HepG2 (cell line): ENCODE results near the gene MS4A7. TPM values are rescaled to one million over a fixed set of nuclear protein-coding genes. Genes with fewer than 3 reads are reported as not detected.

Experiments used
- ATAC-seq: fragments of 200-7000 bp; cut with Tn5 transposase; 3 replicates; pipeline ENCODE4 v1.9.1; 2020; ENCODE audit warnings: mild to moderate bottlenecking, moderate library complexity
- BruUV-seq: library from RNA; stranded (reverse); fragments of 400-500 nt; replicated peaks from 2 replicates; lab custom pipeline; 2021; lab: Mats Ljungman, UMichigan
- CTCF ChIA-PET: fragments of 300-600 bp; formaldehyde crosslinking; extraction: SDS; loops from one replicate; lab custom pipeline; 2021; ENCODE audit warnings: low total read pairs, inconsistent platforms, low intra/inter-chr PET ratio; lab: Yijun Ruan, JAX
- POLR2A ChIA-PET: fragments of 350-600 bp; sonication (Branson Sonifier 250); formaldehyde crosslinking; loops from one replicate; lab custom pipeline; 2020; ENCODE audit warnings: antibody characterized with exemption, inconsistent platforms; lab: Yijun Ruan, JAX
- DNase-seq: peaks from one replicate; pipeline ENCODE4 v3.0.0-alpha.2; 2015; ENCODE audit warnings: low spot score
- FAIRE-seq: peaks from 3 replicates; lab custom pipeline; 2011; peaks lifted over from hg19 to GRCh38; lab: Jason Lieb, UNC
- H2AFZ ChIP-seq: one replicate; pipeline ENCODE4 v1.6.1; 2011; ENCODE audit warnings: low read length, inconsistent platforms
- H3K27ac ChIP-seq: fragments of 300-600 bp; 3 replicates; pipeline ENCODE4 v1.8.0; 2011; ENCODE audit warnings: mixed run types, mild to moderate bottlenecking, mixed read lengths, low read length, inconsistent platforms; ENCODE audit not compliant: insufficient read depth; ENCODE audit errors: extremely low read length
- H3K27me3 ChIP-seq, 2 experiments: fragments of 200-600 bp in 1 of 2; 2 replicates in 1 of 2; 3 replicates in 1 of 2; pipeline versions ENCODE4 v1.6.0 to v1.8.0; 2011; ENCODE audit warnings: low read length in 2 of 2, mild to moderate bottlenecking in 2 of 2, moderate library complexity in 2 of 2, inconsistent platforms in 1 of 2; ENCODE audit not compliant: insufficient read depth in 2 of 2, control insufficient read depth in 1 of 2
- H3K36me3 ChIP-seq, 2 experiments: fragments of 200-600 bp in 1 of 2; replicated peaks in 1 of 2; 2 replicates in 1 of 2; 3 replicates in 1 of 2; pipeline versions ENCODE4 v1.5.1 to v1.8.0; 2011; ENCODE audit warnings: low read length in 2 of 2, inconsistent platforms in 1 of 2; ENCODE audit not compliant: insufficient read depth in 2 of 2, control insufficient read depth in 1 of 2
- H3K4me1 ChIP-seq: 2 replicates; pipeline ENCODE4 v1.5.1; 2012; ENCODE audit warnings: low read length, inconsistent platforms; ENCODE audit not compliant: insufficient read depth
- H3K4me2 ChIP-seq: 2 replicates; pipeline ENCODE4 v1.6.0; 2011; ENCODE audit warnings: low read depth, low read length, inconsistent platforms
- H3K4me3 ChIP-seq, 3 experiments: fragments of 200-600 bp in 1 of 3; sonication (generic), shearing (Covaris generic) in 1 of 3; replicated peaks in 1 of 3; 2 replicates each; pipeline ENCODE4 v1.5.1; 2011 to 2016; ENCODE audit warnings: low read length in 3 of 3, inconsistent platforms in 2 of 3, low read depth in 2 of 3, mild to moderate bottlenecking in 2 of 3, control low read depth in 1 of 3, mixed read lengths in 1 of 3; ENCODE audit not compliant: insufficient read depth in 1 of 3
- H3K79me2 ChIP-seq: one replicate; pipeline ENCODE4 v1.6.1; 2011; ENCODE audit warnings: low read length, inconsistent platforms; ENCODE audit not compliant: insufficient read depth
- H3K9ac ChIP-seq: 2 replicates; pipeline ENCODE4 v1.6.0; 2011; ENCODE audit warnings: mild to moderate bottlenecking, low read depth, low read length, inconsistent platforms; ENCODE audit not compliant: insufficient read depth
- H3K9me3 ChIP-seq: 2 replicates; pipeline ENCODE4 v1.5.1; 2012; ENCODE audit warnings: mild to moderate bottlenecking, low read length
- H4K20me1 ChIP-seq: 2 replicates; pipeline ENCODE4 v1.6.0; 2011; ENCODE audit warnings: inconsistent platforms, mild to moderate bottlenecking, low read length, moderate library complexity; ENCODE audit not compliant: insufficient read depth
- ASH2L ChIP-seq: fragments of 300-600, 200-600 bp; sonication (generic); IDR thresholded peaks from 2 replicates; pipeline ENCODE4 v1.7.0; 2017; ENCODE audit warnings: low read depth, mild to moderate bottlenecking, moderate library complexity, mixed read lengths, low read length; ENCODE audit not compliant: insufficient read length
- ATAD3A ChIP-seq: sonication (generic); formaldehyde crosslinking; IDR thresholded peaks from 2 replicates; pipeline ENCODE4 v1.4.0; 2020; ENCODE audit warnings: missing genetic modification reagents
- GZF1 ChIP-seq: sonication (generic); formaldehyde crosslinking; IDR thresholded peaks from 2 replicates; pipeline ENCODE4 v1.5.1; 2020; ENCODE audit warnings: mild to moderate bottlenecking, missing genetic modification reagents
- JARID2 ChIP-seq: sonication (generic); formaldehyde crosslinking; IDR thresholded peaks from 2 replicates; pipeline ENCODE4 v1.8.1; 2023; ENCODE audit warnings: missing genetic modification reagents, inconsistent platforms; ENCODE audit not compliant: insufficient replicate concordance
- MZF1 ChIP-seq: sonication (generic); formaldehyde crosslinking; IDR thresholded peaks from 2 replicates; pipeline ENCODE4 v1.8.1; 2023; ENCODE audit warnings: mild to moderate bottlenecking, missing genetic modification reagents, borderline replicate concordance
- NFE2 ChIP-seq: sonication (generic); formaldehyde crosslinking; IDR thresholded peaks from 2 replicates; pipeline ENCODE4 v1.4.0; 2020; ENCODE audit warnings: missing genetic modification reagents
- TOE1 ChIP-seq: sonication (generic); formaldehyde crosslinking; IDR thresholded peaks from 2 replicates; pipeline ENCODE4 v1.4.0; 2020; ENCODE audit warnings: mild to moderate bottlenecking, missing genetic modification reagents
- ZNF260 ChIP-seq: sonication (generic); formaldehyde crosslinking; IDR thresholded peaks from 2 replicates; pipeline ENCODE4 v1.4.0; 2020; ENCODE audit warnings: missing genetic modification reagents, low read depth, mild to moderate bottlenecking, borderline replicate concordance
- ZNF577 ChIP-seq: sonication (generic); formaldehyde crosslinking; IDR thresholded peaks from 2 replicates; pipeline ENCODE4 v1.4.0; 2020; ENCODE audit warnings: mild to moderate bottlenecking, low read depth, missing genetic modification reagents, borderline replicate concordance
- ZNF775 ChIP-seq: sonication (generic); formaldehyde crosslinking; IDR thresholded peaks from 2 replicates; pipeline ENCODE4 v1.4.0; 2020; ENCODE audit warnings: missing genetic modification reagents, mild to moderate bottlenecking, moderate library complexity, borderline replicate concordance
- WGBS: methylation state at CpG from one replicate; pipeline ENCODE4 v1.1.6; 2017; ENCODE audit warnings: low lambda C conversion rate; 5-methylcytosine and 5-hydroxymethylcytosine counted together
- in situ Hi-C: cut with HindIII; loops from 2 replicates; pipeline ENCODE4 v1.10.0; 2017; ENCODE audit warnings: low pct_unique_long_range_greater_than_20kb; ENCODE audit not compliant: extremely low pct_ligation_motif_present
- intact Hi-C: fragments of 100-400 bp; cut with micrococcal nuclease; formaldehyde crosslinking; loops from one replicate; pipeline ENCODE4 v1.10.0; 2022; ENCODE audit not compliant: unreplicated experiment
- polyA plus RNA-seq, 8 experiments: library from polyadenylated mRNA; depleted of rRNA in 3 of 8; stranded (reverse) in 7 of 8; unstranded in 1 of 8; fragments of >200 nt; fragmentation: Illumina TruSeq in 4 of 8; extraction: Trizol in 4 of 8; gene quantifications; 2 replicates each; pipeline versions ENCODE4 v1.2.1 to v1.2.3, GENCODE V29; 2011 to 2016; ENCODE audit warnings: low read depth in 4 of 8, missing spikeins in 1 of 8, mixed read lengths in 1 of 8; ENCODE audit not compliant: insufficient read depth in 1 of 8
- total RNA-seq, 5 experiments: library from RNA; depleted of rRNA; stranded (reverse); fragments of >200 nt; fragmentation: Illumina TruSeq; extraction: Trizol; gene quantifications; 2 replicates each; pipeline ENCODE4 v1.2.3, GENCODE V29; 2016; ENCODE audit warnings: low read depth in 1 of 5
- TF ChIP-seq, protein P1 (sequence below): sonication (generic); formaldehyde crosslinking; IDR thresholded peaks from 2 replicates; pipeline ENCODE4 v1.4.0; 2020; ENCODE audit warnings: mild to moderate bottlenecking, missing genetic modification reagents

Gene MS4A7
- total and polyA plus RNA-seq, 2 of the 13 experiments (the other 11 are each of a cell fraction or from before 2014, with no cell fraction given): not detected

DNA sequence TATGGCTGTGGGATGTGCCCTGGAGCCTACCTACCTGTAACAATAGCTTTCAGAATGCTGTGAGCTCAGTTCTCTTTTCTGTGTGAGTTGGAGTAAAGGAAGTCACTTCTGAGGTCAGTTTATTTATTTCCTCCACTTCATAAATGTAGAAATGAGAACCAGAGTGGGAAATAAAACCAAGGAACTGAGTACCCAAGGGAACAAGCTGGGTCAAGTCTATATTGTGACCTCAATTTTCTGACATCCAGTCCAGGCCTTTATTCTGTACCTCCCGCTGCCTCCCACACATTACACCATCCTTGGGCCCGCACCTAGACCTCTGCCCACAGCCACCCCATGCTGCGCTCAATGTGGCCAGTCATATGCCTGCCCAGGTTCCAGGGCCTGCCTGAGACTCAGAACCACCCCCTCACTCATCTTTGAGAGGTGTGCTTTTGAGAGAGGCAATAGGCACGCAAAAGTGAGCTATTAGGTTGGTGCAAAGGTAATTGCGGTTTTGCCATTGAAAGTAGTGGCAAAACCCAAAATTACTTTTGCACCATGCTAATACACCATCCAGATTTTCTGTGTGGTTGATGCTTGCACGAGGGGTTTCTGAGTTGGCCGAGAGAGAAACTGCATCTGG, 41.5 kb upstream of the MS4A7 start:
- FAIRE-seq: no peak
- 6% methylated on average over 6 of the region's 7 CpGs for WGBS
- H4K20me1 ChIP-seq: no peaks in the 10 kb centered on the region
- intact Hi-C loops (no loop called here), in situ Hi-C loops (loop anchor here (25.0 kb wide), 1 partner anchor 150 kb away; the partner anchor contains the start of gene MS4A12)
- no peaks in the 10 kb centered on the region for H3K36me3 ChIP-seq
- H3K4me2 ChIP-seq: no peak overlapping the region
- no peak for DNase-seq
- H3K9me3 ChIP-seq: no peaks in the 10 kb centered on the region
- no peak overlapping the region for H2AFZ ChIP-seq
- TF ChIP-seq ZNF577 (CRISPR knock-in tag) (no peak), ATAD3A (CRISPR knock-in tag) (no peak), ASH2L (no peak), TOE1 (CRISPR knock-in tag) (no peak), GZF1 (CRISPR knock-in tag) (no peak), ZNF775 (no peak), ZNF260 (CRISPR knock-in tag) (no peak), JARID2 (no peak), NFE2 (CRISPR knock-in tag) (no peak), MZF1 (CRISPR knock-in tag) (no peak)
- TF ChIP-seq, protein P1, sequence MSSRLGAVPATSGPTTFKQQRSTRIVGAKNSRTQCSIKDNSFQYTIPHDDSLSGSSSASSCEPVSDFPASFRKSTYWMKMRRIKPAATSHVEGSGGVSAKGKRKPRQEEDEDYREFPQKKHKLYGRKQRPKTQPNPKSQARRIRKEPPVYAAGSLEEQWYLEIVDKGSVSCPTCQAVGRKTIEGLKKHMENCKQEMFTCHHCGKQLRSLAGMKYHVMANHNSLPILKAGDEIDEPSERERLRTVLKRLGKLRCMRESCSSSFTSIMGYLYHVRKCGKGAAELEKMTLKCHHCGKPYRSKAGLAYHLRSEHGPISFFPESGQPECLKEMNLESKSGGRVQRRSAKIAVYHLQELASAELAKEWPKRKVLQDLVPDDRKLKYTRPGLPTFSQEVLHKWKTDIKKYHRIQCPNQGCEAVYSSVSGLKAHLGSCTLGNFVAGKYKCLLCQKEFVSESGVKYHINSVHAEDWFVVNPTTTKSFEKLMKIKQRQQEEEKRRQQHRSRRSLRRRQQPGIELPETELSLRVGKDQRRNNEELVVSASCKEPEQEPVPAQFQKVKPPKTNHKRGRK (CRISPR knock-in tag): no peak
- ATAC-seq: no peak
- no peak overlapping the region for H3K27ac ChIP-seq
- POLR2A ChIA-PET: no interaction called here
- no peak overlapping the region for H3K9ac ChIP-seq
- no peaks in the 10 kb centered on the region for H3K79me2 ChIP-seq
- CTCF ChIA-PET: no interaction called here
- no peaks in the 10 kb centered on the region for H3K27me3 ChIP-seq
- no peaks in the 10 kb centered on the region for H3K4me1 ChIP-seq
- H3K4me3 ChIP-seq: no peak overlapping the region
- BruUV-seq: no TSS peak
